NCI-H748 (cell line): ENCODE results near the gene OASL.
"Not testable (repeated sequence)": the region's sequence is repeated elsewhere in the genome, so short reads cannot be mapped to it uniquely, and the experiment has no call there.

Experiments
- DNase-seq: peaks from one replicate; lab custom pipeline; 2025; ENCODE audit not compliant: unreplicated experiment; lab: John Stamatoyannopoulos, UW

Gene OASL

DNA sequence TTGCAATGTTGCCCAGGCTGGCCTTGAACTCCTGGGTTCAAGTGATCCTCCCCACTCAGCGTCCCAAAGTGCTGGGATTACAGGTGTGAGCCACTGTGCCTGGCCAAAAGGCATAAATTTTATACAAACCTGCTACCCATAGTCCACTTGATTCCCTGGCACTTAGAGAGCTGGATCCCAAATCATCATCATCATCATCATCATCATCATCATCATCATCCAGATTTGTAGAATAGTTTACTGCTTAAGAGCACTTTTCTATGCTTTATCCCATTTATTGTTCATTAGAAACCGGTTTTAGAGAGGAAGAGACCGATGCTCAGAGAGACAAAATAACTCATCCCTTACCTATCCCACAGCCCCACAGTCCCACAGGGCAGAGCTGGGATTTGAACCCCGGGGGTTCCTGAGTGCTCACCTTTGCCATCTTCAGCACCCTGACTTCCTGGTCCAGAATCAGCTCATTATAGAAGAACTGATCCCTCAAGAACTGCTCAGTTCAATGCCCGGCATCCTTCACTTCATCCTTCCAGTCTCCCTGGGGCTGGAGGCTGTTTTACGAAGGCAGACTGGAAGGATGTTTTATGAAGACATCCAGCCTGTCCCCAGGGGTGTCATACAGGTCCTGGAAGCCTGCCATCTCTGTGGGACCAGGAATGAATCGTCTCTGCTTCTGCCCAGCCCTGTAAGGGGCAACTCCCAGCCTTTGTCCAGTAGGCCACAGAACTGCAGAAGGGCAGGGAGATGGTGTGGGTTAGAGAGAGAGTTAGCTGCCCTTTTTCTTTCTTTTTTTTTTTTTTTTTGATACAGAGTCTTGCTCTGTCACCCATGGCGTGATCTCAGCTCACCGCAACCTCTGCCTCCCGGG is 20.2 kb upstream of the OASL start:
- no peak for DNase-seq

DNA sequence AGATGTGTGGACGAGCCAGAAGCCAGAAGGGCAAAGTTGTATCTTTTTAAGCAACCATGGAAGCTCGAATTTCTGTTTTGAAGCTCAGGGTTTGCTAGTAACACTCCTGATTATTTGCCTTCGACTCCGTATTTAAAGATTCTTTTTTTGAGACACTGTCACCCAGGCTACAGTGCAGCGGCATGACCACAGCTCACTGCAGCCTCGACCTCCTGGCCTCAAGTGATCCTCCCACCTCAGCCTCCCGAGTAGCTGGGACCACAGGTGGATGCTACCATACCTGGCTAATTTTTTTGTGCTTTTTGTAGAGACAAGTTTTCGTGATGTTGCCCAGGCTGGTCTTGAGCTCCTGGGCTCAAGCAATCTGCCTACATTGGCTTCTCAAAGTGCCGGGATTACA is 18.7 kb upstream of the OASL start:
- no peak for DNase-seq

DNA sequence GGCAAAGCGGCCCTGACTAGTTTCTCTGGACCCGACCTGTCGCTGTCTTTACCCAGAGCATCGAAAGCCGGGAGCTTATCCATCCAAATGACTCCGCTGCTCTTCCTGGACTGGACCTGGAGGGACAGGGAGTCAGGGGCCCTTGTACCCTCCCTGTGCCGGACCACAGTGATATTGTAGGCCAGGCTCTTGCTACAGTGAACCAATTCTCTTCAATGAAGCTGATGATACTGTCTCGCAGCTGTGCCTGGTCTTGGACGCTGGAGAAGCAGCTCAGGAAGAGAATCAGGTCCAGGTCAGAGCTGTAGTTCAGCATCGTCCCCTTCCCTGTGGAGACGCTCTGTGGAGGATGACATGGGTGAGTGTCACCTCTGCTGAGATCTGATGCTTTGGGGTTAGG is 14.7 kb upstream of the OASL start:
- no peak for DNase-seq

- DNase-seq = no peak
Observed at GRCh38 chr12:121050725-121051124, 11.7 kb upstream of the OASL start.

GRCh38 chr12:121048442-121048841 is 9.4 kb upstream of the OASL start:
- no peak for DNase-seq

DNA sequence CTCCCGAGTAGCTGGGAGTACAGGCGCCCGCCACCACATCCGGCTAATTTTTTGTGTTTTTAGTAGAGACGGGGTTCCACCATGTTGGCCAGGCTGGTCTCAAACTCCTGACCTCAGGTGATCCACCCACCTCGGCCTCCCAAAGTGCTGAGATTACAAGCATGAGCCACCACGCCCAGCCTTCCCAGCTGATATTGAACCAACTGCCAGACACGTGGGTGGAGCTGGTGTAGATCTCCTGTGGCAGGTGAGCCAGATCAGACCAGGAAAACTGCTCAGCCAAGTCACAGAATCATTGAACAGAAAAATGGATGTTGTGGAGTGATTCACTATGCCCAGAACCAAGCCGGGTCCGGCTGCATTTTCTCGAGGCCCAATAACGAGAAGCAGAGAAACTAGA is 8.4 kb upstream of the OASL start:
- DNase-seq = not testable (repeated sequence)

DNA sequence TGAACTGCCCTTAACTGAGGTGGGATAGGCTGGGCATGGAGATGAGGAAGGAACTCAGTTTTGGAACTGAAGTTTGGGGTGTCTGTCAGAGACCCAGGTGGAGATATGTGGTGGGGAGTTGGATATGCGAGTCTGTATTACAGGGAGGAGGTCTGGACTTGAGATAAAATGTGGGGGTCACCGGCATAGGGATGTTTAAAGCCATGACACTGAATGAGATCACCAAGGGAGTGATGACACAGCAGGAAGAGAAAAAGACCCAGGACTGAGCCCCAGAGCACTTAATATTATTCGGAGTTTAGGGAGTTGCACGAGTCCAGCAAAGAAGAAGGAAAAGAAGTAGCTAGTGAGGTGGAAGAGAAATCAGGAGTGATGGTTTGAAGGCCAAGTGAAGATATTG is 4.0 kb upstream of the OASL start:
- no peak for DNase-seq

- no peak for DNase-seq
Observed at GRCh38 chr12:121036810-121037326, 2.2 kb downstream of the OASL start.

DNA sequence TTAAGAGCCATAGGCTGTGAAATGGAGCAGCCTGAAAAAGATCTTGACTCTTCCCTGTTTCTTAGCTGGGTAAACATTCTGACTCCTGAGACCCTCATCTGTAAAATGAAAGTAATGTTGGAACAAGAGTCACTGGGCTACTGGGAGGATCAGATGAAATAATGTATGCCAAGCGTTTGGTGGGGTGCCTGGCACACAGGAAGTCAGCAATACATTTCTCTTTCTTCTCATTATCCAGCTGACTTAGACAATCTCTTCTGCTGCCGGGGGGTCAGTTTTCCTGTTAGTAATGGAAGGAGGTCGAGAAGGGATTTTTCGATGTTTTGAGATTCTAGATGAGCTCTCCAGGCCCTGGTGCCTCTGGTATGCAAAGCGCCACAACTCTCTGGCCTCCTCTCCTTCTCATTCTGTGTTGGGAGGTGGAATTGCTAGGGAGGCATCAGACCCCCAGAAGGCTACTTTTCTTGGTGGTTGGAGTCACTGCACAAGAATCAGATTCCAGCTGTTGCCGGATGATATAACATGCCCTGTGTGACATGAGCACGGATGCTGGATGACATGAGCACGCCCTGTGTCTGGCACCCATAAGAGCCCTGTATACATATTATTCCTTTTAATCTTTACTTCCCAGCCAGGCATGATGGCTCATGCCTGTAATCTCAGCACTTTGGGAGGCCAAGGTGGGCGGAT is 4.3 kb downstream of the OASL start:
- no peak for DNase-seq

- DNase-seq = no peak
Observed at GRCh38 chr12:121033625-121034349, 5.3 kb downstream of the OASL start.

GRCh38 chr12:121030576-121031212 is 8.4 kb downstream of the OASL start:
- DNase-seq = no peak

GRCh38 chr12:121026274-121027045 is 12.6 kb downstream of the OASL start:
- DNase-seq = no peak

DNA sequence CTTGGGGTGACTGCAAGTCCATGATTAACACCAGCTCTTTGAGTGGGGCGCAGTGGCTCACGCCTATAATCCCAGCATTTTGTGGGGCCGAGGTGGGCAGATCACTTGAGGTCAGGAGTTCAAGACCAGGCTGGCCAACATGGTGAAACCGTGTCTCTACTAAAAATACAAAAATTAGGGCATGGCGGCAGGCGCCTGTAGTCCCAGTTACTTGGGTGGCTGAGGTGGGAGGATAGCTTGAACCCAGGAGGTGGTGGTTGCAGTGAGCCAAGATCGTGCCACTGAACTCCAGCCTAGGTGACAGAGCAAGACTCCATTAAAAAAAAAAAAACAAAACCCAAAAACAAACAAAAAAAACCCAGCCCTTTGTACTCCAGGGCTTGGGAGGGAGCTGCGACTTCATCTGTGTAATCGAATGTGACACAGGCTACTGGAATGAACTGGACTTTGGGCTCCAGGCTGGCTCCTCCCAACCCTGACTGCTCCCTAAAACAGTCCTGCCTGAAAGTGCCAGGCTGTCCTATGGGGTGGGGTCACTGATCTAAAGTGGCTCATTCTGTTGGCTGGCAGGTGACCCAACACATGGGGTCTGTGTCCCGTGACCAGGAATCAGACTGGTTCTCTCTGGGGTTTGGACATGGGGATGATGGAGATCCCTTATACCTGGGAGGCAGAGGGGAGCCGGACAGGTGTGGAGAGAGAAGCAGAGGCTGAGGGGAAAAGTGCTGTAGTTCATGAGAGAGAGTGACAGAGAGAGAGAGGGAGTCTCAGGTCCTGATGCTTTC is 13.4 kb downstream of the OASL start:
- DNase-seq = no peak

- no peak for DNase-seq
Observed at GRCh38 chr12:121023799-121024198, 15.2 kb downstream of the OASL start.

DNA sequence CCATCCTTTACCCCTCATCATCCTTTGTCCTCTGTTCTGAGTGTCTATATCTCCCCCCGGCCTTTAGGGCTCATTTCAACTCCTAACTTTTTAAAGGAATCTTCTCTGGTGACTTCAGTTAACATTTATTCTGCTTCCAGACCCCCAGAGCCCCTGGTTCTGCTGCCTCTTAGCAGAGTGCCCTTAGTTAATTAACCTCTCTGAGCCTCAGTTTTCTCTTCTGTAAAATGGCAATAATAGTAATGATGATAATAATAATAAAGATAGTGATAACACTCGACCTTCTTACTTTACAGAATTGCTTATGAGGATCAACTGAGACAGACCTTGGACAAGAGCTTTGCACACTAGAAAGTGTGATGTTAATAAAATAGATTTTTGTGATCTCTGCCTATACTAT is 16.3 kb downstream of the OASL start:
- DNase-seq = no peak

DNA sequence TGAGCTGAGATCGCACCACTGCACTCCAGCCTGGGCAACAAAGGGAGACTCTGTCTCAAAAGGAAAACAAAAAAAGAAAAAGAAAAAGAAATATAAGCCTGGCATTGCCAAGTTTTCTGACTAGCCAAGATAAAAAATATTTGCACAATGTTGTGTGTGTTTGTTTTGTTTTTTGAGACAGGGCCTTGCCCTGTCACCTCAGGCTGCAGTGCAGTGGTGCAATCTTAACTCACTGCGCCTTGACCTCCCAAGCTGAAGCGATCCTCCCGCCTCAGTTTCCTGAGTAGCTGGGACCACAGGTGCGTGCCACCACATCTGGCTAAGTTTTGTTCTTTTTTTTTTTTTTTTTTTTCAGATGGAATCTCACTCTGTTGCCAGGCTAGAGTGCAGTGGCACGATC is 17.3 kb downstream of the OASL start:
- DNase-seq = no peak

GRCh38 chr12:121018860-121019617 is 20.0 kb downstream of the OASL start:
- DNase-seq = no peak

DNA sequence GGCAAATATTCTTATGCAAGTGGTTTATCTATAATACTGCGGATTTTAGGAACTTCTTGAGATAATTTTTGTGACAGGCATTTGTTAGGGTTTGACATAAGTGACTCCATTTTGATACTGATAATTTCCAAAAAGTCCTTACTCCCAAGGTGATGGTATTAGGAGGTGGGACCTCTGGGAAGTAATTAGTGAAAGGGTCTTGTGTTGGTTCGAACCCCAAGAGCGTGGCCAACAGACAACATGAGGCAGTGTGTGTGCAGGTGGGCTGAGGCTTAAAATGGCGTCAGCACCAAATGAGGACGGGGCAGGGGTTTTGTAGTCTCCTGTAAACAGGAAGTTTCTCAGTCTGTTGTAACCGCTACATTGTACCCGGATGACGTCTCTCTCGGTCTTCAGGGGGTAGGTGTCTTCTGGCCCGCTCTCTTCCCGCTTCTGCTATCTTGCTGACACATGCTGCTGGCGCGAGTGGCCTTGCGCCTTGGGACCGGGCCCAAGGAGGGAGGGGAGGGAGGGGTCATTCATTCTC is 21.0 kb downstream of the OASL start:
- DNase-seq = no peak
